ENCODE data around the gene DEK. TPM values are rescaled to one million over a fixed set of nuclear protein-coding genes. Genes with fewer than 3 reads are reported as not detected.
A peak's percentile ranks its signal among the peaks of the same experiment; 100 is the strongest.

Gene DEK
- total RNA-seq, 2 experiments from 2014 or later, result 235 to 267 TPM

DNA sequence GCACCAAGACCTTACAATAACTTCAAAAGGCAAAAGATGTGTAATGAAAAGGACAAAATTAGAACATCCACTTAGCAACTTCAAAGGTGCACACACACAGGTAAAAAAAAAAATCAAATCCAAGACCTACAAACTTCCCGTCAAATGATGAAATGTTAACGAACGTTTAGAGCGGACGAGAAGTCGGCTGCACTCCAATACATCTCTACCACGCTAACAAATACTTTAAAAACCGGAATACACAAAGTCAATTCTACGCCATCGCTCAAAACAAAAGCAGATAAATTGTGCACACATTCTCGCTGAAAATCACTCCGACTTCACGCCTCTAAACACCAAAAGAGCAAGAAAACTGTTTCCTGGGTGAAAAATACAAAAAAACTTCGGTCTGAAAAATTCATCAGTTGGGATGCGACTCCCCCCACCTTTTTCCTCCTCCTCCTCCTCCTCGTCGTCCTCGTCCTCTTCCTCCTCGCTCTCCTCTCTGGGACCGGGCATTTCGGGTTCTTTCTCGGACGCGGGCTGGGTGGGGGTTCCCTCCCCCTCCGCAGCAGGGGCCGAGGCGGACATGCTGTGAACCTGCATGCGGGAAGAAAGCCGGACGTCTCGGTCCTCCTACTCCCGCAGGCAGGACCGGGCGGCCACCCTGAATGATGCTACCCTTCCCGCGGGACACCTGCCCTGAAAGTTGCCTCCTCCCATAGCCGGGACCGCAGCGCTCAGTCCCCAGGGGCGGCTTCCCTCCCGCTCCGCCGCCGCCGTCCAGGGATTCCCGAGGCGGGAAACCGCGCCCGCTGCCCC is 712 bp downstream of the DEK start:
- CTCF ChIA-PET (ENCODE audit: unreplicated experiment), result no interaction called here
- Histone ChIP-seq H3K4me1 (ENCODE audit: insufficient read depth, low read length, poor library complexity, severe bottlenecking) (peaks cover 41% of the 10 kb centered on the region), H4K20me1 (ENCODE audit: insufficient read depth, low read length) (peaks cover 33% of the 10 kb centered on the region)

DNA sequence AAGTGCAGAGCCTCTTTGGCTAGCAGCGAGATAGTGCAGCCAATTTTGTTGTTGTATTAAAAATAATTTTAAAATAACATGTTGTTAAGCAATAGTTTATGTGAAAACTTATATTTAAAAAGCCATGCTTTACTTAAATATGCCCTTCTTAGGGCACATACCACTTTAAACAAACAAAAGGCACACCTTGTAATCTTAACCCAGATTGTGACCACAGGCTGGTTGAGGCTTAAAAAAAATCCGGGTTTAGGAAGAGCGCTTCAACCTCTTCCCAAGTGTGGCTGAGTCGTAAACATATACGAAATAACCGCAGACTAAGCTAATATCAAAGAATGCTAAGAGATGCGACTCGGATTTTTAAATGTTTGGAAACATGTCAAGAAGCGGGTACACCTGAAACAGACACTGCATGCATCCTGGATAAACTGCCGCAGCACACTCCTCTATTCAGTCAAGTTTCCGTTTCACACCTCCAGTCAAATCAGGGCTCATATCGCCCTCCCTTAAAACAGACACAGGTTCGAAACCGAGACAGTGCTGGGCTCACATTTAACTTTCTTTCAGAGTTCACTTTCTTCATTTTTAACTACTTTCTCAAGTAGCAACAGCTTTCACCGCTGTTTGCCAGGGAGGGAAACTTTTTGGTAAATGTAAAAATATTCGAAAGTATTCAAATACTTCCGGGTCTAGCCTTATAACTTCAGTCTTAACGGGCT is 1.5 kb downstream of the DEK start:
- H2AFZ ChIP-seq (ENCODE audit: low read length), result peak overlapping the region; percentile 44; the same call in 1 of the 2 replicates
- POLR2A ChIA-PET, result interaction anchor here (0.6 to 0.8 kb wide), 3 partner anchors 69 to 134 kb away, joined by 3 read pairs; no protein-coding TSS in a partner anchor
- peaks cover 62% of the 10 kb centered on the region for H3K79me2 ChIP-seq (ENCODE audit: insufficient read depth, low read depth, low read length)
- peak; percentile 79 for DNase-seq (ENCODE audit: low spot score)
- H3K4me2 ChIP-seq (ENCODE audit: low read length), result peak overlapping the region; percentile 96
- BruUV-seq (replicated peaks), result TSS peak; percentile 74
- peak overlapping the region; percentile 90 for H3K4me3 ChIP-seq (ENCODE audit: low read depth, low read length, poor library complexity, severe bottlenecking)
- peaks cover 12% of the 10 kb centered on the region for H3K9me3 ChIP-seq (ENCODE audit: low read length)
- no peak for TF ChIP-seq EZH2phosphoT487 (IDR thresholded peaks at IDR 0.05; ENCODE audit: borderline replicate concordance, low read depth, low read length)
- TF ChIP-seq, protein P1, sequence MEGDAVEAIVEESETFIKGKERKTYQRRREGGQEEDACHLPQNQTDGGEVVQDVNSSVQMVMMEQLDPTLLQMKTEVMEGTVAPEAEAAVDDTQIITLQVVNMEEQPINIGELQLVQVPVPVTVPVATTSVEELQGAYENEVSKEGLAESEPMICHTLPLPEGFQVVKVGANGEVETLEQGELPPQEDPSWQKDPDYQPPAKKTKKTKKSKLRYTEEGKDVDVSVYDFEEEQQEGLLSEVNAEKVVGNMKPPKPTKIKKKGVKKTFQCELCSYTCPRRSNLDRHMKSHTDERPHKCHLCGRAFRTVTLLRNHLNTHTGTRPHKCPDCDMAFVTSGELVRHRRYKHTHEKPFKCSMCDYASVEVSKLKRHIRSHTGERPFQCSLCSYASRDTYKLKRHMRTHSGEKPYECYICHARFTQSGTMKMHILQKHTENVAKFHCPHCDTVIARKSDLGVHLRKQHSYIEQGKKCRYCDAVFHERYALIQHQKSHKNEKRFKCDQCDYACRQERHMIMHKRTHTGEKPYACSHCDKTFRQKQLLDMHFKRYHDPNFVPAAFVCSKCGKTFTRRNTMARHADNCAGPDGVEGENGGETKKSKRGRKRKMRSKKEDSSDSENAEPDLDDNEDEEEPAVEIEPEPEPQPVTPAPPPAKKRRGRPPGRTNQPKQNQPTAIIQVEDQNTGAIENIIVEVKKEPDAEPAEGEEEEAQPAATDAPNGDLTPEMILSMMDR (conservative IDR thresholded peaks at IDR 0.05; ENCODE audit: low read length), result no peak
- peaks cover 41% of the 10 kb centered on the region for H3K4me1 ChIP-seq (ENCODE audit: insufficient read depth, low read length, poor library complexity, severe bottlenecking)
- peaks cover 72% of the 10 kb centered on the region for H3K36me3 ChIP-seq (ENCODE audit: insufficient read depth, low read length)
- H4K20me1 ChIP-seq (ENCODE audit: insufficient read depth, low read length), result peaks cover 36% of the 10 kb centered on the region
- H3K9me2 ChIP-seq (ENCODE audit: insufficient read depth, low read length), result no peaks in the 10 kb centered on the region
- H3K27ac ChIP-seq (ENCODE audit: low read depth, low read length, poor library complexity, severe bottlenecking), result peak overlapping the region; percentile 91
- CTCF ChIA-PET (ENCODE audit: unreplicated experiment), result no interaction called here
- intact Hi-C loops (cut with micrococcal nuclease; ENCODE audit: unreplicated experiment), result loop anchor here (1.0 to 2.0 kb wide), 3 partner anchors 107 to 557 kb away; partner anchors contain the start of gene NUP153

More for the DNA sequence above, 712 bp downstream of the DEK start:
- H2AFZ ChIP-seq (ENCODE audit: low read length), result peak overlapping the region; percentile 44; the same call in 1 of the 2 replicates
- POLR2A ChIA-PET, result interaction anchor here (0.7 to 0.8 kb wide), 2 partner anchors 9 to 118 kb away, joined by 3 to 4 read pairs; no protein-coding TSS in a partner anchor
- peaks cover 12% of the 10 kb centered on the region for H3K9me3 ChIP-seq (ENCODE audit: low read length)
- H3K4me2 ChIP-seq (ENCODE audit: low read length), result peak overlapping the region; percentile 96
- peak overlapping the region; percentile 91 for H3K27ac ChIP-seq (ENCODE audit: low read depth, low read length, poor library complexity, severe bottlenecking)
- TF ChIP-seq, protein P1 (conservative IDR thresholded peaks at IDR 0.05; ENCODE audit: low read length), result no peak
- TF ChIP-seq EZH2phosphoT487 (IDR thresholded peaks at IDR 0.05; ENCODE audit: borderline replicate concordance, low read depth, low read length), result no peak
- no peaks in the 10 kb centered on the region for H3K9me2 ChIP-seq (ENCODE audit: insufficient read depth, low read length)
- H3K79me2 ChIP-seq (ENCODE audit: insufficient read depth, low read depth, low read length), result peaks cover 54% of the 10 kb centered on the region
- intact Hi-C loops (cut with micrococcal nuclease; ENCODE audit: unreplicated experiment), result loop anchor here (1.0 to 2.0 kb wide), 6 partner anchors 61 to 557 kb away; partner anchors contain the start of genes NUP153 and RNF144B
- H3K4me3 ChIP-seq (ENCODE audit: low read depth, low read length, poor library complexity, severe bottlenecking), result peak overlapping the region; percentile 90
- BruUV-seq (replicated peaks), result TSS peak; percentile 90
- DNase-seq (ENCODE audit: low spot score), result peak; percentile 52
- H3K36me3 ChIP-seq (ENCODE audit: insufficient read depth, low read length), result peaks cover 64% of the 10 kb centered on the region

All from OCI-LY7 (cell line).